HG03469 (cell line): Measurements from ENCODE around the gene YDJC.
"Not testable (repeated sequence)": the region's sequence is repeated elsewhere in the genome, so short reads cannot be mapped to it uniquely, and the experiment has no call there.

ENCODE experiments used
- ATAC-seq: cut with Tn5 transposase; IDR thresholded peaks from one replicate; pipeline ENCODE4 v1.9.1; 2021; ENCODE audit warnings: mild to moderate bottlenecking, moderate library complexity, moderate number of reproducible peaks; ENCODE audit not compliant: unreplicated experiment

The YDJC gene

DNA sequence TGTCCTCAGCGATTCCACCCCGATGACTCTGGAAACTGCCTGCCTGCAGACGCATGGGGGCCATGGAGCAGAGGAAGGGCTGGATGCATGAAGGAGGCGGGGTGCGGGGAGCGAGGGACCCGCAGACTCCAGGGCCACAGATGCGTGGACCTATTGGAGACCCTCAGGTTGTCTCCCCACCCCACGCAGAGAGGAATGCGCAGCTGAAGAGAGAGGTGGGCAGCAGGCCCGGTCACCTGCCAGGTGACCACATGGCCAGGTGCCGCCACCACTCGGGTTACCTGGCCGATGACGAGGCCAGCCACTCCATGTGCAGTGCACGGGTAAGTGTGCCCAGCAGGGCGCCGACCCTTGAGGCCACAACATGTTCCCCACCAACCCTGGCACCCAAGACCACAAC, 3.1 kb upstream of the YDJC start:
- no peak for ATAC-seq

GRCh38 chr22:21632237-21632895, 2.5 kb upstream of the YDJC start, which contains the start of gene CCDC116:
CCDC116 (plus strand) TSS chr22:21632760; CDS start chr22:21633182, 422 bp downstream.
- no peak for ATAC-seq

GRCh38 chr22:21631025-21631424, 1.2 kb upstream of the YDJC start:
- ATAC-seq, result no peak

GRCh38 chr22:21628386-21629254, 1.2 kb downstream of the YDJC start:
- no peak for ATAC-seq

DNA sequence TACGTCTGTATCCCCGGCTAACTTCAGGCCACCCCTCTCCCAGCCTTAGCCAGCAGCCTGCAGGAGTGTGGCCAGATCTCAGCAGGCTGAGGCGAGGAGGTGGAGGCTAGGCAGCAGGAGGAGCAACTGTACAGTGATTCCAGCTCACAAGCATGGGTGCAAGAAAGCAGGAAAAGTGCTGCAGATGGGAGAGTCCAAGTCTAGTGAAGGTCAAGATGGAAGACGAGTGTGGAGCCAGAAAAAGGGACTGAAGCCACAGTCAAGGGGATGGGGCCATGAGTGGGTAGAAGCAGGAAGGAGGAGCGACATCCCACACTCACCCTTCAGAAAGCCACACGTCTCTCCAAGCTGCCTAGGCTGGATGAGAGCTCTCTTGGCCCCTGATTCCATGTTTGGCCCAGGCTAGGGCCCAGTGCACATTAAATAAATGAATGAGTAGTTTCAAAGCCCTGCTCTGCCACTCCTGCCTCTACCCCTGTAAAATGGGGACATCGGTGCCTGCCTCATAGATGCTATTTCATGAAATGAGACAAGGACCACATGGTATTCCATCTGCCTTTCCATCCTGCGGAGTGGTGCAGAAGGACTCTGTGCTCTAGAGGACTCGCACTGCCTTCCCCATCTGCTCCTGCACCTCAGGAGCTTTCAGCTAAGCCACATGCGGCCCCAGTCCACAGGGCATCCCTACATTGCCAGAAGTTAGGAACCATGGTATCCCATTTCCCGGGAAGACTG, 2.9 kb downstream of the YDJC start:
- no peak for ATAC-seq

- ATAC-seq, result no peak
These were observed 3.6 kb downstream of the YDJC start for GRCh38 chr22:21626073-21626734.

- ATAC-seq, result no peak
These were observed 4.7 kb downstream of the YDJC start for GRCh38 chr22:21624880-21625791.

- no peak for ATAC-seq
These were observed 5.5 kb downstream of the YDJC start for GRCh38 chr22:21624120-21624879.

GRCh38 chr22:21623648-21623970, 6.2 kb downstream of the YDJC start:
- ATAC-seq, result no peak

- no peak for ATAC-seq
These were observed 6.7 kb downstream of the YDJC start for GRCh38 chr22:21622919-21623647.

GRCh38 chr22:21622011-21622918, 7.6 kb downstream of the YDJC start:
- no peak for ATAC-seq

GRCh38 chr22:21621025-21621424, 8.8 kb downstream of the YDJC start:
- no peak for ATAC-seq

- ATAC-seq, result not testable (repeated sequence)
These were observed 12.5 kb downstream of the YDJC start for GRCh38 chr22:21617337-21617736.

DNA sequence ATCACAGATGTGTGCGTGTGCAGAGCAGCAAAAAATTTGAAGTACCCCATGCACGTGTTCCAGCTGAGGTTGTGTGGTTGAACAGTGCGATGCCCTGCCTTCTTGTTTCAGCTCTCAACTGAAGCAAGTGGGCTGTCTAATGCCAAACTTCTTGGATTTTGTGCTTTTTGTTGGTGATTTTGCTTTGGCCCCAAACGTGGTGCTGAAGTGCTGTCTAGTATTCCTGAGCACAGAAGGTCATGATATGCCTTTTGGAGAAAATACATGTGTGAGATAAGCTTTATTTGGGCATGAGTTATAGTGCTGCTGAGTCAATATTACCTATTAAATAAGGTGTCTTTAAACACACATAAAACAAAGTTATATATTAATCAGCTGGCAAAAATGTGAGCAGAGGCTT, 14.1 kb downstream of the YDJC start:
- ATAC-seq, result no peak

DNA sequence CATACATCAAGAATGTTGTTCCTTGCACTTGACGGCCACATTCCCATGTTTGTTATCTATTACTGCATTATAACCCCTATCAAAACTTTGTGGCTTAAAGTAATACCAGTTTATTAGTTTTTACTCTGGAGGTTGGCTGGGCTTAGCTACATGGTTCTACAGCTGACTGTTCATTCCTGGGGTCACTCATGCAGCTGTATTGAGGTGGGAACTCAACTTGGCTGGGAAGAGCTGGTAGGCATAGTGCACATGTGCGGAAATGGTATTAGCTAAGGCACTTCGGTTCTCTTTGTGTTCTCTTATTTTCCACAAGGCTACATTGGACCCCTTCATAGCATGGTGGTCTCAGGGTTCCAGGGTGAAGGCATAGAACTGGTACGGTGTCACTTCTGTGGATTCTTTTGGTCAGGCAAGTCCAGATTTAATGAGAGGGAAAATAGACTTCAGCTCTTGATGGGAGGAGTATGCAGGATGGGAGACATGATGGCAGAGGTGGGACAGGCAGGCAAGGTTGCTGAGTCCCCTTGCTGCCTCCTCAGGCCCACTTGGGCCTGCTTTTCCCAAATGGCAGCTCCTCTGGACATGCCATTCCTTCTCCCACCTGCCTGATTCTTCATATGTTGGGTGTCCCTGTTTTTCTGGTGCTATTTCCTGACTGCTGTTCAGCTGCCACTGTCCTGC, 16.1 kb downstream of the YDJC start:
- no peak for ATAC-seq

GRCh38 chr22:21612858-21613257, 17.0 kb downstream of the YDJC start:
- no peak for ATAC-seq
